ENCODE results near the gene C12orf50. TPM values are rescaled to one million over a fixed set of nuclear protein-coding genes. Genes with fewer than 3 reads are reported as not detected.

Gene C12orf50
- total and polyA plus RNA-seq, 2 of the 8 experiments (the other 6 are each of a cell fraction or from before 2014, with no cell fraction given): not detected

DNA sequence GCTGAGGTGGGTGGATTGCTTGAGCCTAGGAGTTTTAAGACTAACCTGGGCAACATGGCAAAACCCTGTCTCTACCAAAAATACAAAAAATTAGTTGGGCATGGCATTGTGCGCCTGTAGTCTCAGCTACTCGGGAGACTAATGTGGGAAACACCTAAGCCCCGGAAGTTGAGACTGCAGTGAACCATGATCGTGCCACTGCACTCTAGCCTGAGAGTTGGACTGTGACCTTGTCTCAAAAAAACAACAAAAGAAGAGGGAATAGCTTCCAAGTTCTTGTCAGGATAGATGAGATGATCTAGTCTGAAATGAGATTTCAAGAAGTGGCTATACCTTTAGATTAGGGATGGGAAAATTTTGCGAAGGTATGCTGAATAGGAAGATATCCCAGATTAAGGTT lies 14.8 kb upstream of the C12orf50 start:
- CTCF ChIA-PET (ENCODE audit: partially characterized antibody): interaction anchor here (1.2 kb wide), 1 partner anchor 10 kb away, joined by 4 read pairs; no protein-coding TSS in a partner anchor
- H3K9me3 ChIP-seq (ENCODE audit: insufficient read depth in 2 of 2, low read depth in 1 of 2, low read length in 1 of 2): no peaks in the 10 kb centered on the region
- FAIRE-seq: no peak
- TF ChIP-seq, protein P1, sequence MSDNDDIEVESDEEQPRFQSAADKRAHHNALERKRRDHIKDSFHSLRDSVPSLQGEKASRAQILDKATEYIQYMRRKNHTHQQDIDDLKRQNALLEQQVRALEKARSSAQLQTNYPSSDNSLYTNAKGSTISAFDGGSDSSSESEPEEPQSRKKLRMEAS (IDR thresholded peaks at IDR 0.05): no peak

More for the DNA sequence above, 14.8 kb upstream of the C12orf50 start:
- Histone ChIP-seq H4K20me1 (replicated peaks in 1 of 2; ENCODE audit: control insufficient read depth in 1 of 2, insufficient read depth in 2 of 2, low read length in 2 of 2) (no peaks in the 10 kb centered on the region), H2AK5ac (ENCODE audit: low read depth, low read length) (no peak overlapping the region), H3K4me3 (ENCODE audit: extremely low read depth in 1 of 4, insufficient read depth in 2 of 4, low read depth in 3 of 4, low read length in 4 of 4) (no peak overlapping the region), H4K8ac (ENCODE audit: extremely low read depth, insufficient read depth, low read length) (no peak overlapping the region), H3K36me3 (ENCODE audit: control insufficient read depth in 2 of 4, insufficient read depth in 4 of 4, low read length in 3 of 4) (peaks cover 5 to 61% (median 25%) of the 10 kb centered on the region in 4 experiments; a peak in 7 of 8 replicates), H2BK12ac (ENCODE audit: low read depth, low read length) (no peak overlapping the region), H2BK120ac (replicated peaks; ENCODE audit: low read depth, low read length) (no peak overlapping the region), H2AFZ (ENCODE audit: low read length) (no peak overlapping the region), H2BK20ac (ENCODE audit: low read length) (no peak overlapping the region), H3K4ac (replicated peaks; ENCODE audit: insufficient read length, low read depth, low read length) (no peak overlapping the region), H3K79me1 (ENCODE audit: low read depth, low read length) (no peaks in the 10 kb centered on the region), H3K4me1 (replicated peaks in 1 of 4; ENCODE audit: control insufficient read depth in 3 of 4, insufficient read depth in 4 of 4, low read length in 3 of 4) (peaks cover 0 to 3% (median 0%) of the 10 kb centered on the region in 4 experiments; a peak in 2 of 7 replicates), H3K79me2 (ENCODE audit: control insufficient read depth in 1 of 2, insufficient read depth in 2 of 2, low read length in 2 of 2) (peaks cover 0 to 31% of the 10 kb centered on the region in 2 experiments; a peak in 2 of 4 replicates), H4K91ac (replicated peaks; ENCODE audit: insufficient read length, low read length) (no peak overlapping the region), H3K23ac (ENCODE audit: insufficient read length) (no peak overlapping the region), H3K18ac (ENCODE audit: extremely low read depth, low read length) (no peak overlapping the region), H3K9ac (replicated peaks in 1 of 4; ENCODE audit: extremely low read depth in 1 of 4, low read depth in 3 of 4, low read length in 3 of 4) (no peak overlapping the region), H2BK5ac (ENCODE audit: low read depth, low read length) (no peak overlapping the region), H3K27me3 (replicated peaks in 1 of 4; ENCODE audit: control insufficient read depth in 3 of 4, extremely low read depth in 1 of 4, insufficient read depth in 3 of 4, low read length in 3 of 4) (no peaks in the 10 kb centered on the region), H3K14ac (ENCODE audit: insufficient read length) (no peak overlapping the region), H3K56ac (replicated peaks; ENCODE audit: insufficient read length, low read depth, low read length) (no peak overlapping the region), H3K23me2 (ENCODE audit: low read depth, low read length) (no peaks in the 10 kb centered on the region), H4K5ac (ENCODE audit: insufficient read length, low read depth, low read length) (no peak overlapping the region), H3K27ac (ENCODE audit: low read depth, low read length) (no peak overlapping the region), H3K4me2 (ENCODE audit: insufficient read depth in 1 of 2, low read depth in 2 of 2, low read length in 2 of 2) (no peak overlapping the region), H2BK15ac (ENCODE audit: low read length) (no peak overlapping the region)
- no peak for DNase-seq (ENCODE audit: low read depth in 1 of 2, low spot score in 2 of 2)
- POLR2A ChIA-PET (ENCODE audit: partially characterized antibody): interaction anchor here (1.0 kb wide), 1 partner anchor 9 kb away, joined by 3 read pairs; no protein-coding TSS in a partner anchor
- 92% methylated on average over 5 of the region's 5 CpGs; no CpG with 5 or more reads in 1 of the 2 experiments for WGBS, 2 experiments (ENCODE audit: extremely low coverage in 1 of 2, insufficient coverage in 1 of 2, insufficient read length in 1 of 2, insufficient replicate concordance in 2 of 2, low coverage in 1 of 2, low lambda C conversion rate in 2 of 2, missing lambda C conversion rate in 1 of 2)

All from H1 (cell line).